NCI-H69 (cell line): ENCODE data around the gene SERP2.
"Not testable (repeated sequence)": the region's sequence is repeated elsewhere in the genome, so short reads cannot be mapped to it uniquely, and the experiment has no call there.

Experiments used
- DNase-seq: peaks from one replicate; lab custom pipeline; 2025; lab: John Stamatoyannopoulos, UW

Gene SERP2

DNA sequence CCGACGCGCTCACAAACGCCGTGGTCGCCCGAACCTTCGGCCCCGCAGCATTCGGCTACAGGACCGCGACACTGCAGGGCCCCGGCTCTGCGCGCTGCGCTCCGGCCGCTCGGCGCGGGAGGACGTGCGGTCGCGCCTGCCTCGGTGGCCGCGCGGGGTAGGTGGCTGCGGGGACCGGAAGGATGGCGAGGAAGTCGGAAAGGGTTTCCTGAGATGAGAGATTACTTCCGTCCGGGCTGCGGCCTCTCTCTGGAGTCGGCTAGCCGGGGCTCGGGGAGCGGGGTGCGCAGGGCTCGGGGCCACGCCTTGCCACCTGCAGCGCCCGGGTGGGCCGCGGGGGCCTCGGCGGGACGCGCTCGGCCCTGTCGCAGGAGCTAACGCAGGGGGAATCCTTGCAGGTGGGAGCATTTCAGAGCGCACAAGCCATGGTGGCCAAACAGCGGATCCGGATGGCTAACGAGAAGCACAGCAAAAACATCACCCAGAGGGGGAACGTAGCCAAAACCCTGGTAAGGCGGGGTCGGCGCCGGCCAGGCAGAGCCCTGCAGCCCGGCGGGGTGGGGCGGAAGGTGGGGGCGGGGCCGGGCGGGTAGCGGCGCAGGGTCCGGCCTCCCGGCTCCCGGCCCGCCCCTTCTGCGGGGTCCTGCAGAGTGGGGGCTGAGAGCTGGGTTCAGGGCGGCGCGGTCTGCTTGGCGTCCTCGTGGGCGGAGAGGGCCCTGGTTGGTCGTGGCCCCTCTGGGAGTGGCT lies at the start of gene SERP2:
TSS of gene SERP2 (plus strand) at position 224 of the 747 bp plus-strand sequence. CDS start at position 426, 202 bp downstream.
- DNase-seq = peak; percentile 73

DNA sequence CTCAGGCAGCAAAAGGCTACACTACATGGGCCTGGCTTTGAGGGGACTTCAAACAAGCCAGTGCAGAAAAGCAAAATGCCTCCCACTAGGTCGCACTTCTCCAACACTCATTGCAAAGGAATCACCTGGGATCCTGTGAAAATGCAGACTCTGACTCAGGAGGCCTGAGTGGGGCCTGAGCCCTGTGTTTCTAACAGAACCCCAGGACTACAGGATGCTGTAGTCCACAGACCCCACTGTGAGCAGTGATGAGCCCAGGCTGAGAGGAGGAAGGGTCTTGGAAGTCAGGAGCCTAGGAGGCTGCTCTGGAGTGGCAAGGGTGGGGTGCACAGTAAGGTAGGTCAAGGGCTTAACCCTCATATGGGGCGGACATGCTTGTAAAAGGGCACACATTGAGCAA lies 46.7 kb upstream of the SERP2 start:
- no peak for DNase-seq

DNA sequence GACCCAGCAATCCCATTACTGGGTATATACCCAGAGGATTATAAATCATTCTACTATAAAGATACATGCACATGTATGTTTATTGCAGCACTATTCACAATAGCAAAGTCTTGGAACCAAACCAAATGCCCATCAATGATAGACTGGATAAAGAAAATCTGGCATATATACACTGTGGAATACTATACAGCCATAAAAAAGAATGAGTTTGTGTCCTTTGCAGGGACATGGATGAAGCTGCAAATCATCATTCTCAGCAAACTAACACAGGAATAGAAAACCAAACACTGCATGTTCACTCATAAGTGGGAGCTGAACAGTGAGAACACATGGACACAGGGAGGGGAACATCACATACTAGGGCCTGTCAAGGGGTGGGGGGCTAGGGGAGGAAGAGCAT lies 44.6 kb upstream of the SERP2 start:
- DNase-seq = not testable (repeated sequence)

DNA sequence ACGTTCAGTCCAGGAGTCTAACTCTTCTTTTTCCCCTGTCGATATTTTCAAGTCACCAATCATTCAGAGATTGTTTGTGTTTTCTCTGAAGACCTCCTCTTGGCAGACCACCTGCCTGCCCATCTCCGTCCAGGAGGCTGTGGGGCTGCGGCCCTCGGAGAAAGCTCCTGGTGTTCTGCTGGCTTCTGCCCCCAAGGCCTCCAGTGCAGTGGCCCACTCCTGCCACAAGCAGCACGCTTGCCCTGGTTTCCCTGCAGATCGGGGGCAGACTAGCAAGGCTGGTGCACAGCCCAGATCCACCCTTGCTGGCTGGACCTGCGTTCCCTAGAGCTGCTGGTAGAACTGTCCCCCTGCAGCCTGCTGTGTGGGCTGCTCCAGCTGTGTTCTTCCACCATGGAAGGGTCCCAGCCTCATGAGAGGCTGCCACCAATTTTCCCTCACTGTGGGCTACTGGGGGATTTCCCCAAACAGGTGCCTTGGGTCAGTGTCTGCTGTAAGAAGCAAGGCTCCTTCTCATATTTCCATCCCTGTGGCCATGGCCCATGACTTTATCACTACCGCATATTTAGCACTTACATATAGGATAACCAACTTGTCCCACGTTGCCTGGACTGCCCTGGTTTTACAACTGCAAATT lies 43.6 kb upstream of the SERP2 start:
- DNase-seq = no peak

DNA sequence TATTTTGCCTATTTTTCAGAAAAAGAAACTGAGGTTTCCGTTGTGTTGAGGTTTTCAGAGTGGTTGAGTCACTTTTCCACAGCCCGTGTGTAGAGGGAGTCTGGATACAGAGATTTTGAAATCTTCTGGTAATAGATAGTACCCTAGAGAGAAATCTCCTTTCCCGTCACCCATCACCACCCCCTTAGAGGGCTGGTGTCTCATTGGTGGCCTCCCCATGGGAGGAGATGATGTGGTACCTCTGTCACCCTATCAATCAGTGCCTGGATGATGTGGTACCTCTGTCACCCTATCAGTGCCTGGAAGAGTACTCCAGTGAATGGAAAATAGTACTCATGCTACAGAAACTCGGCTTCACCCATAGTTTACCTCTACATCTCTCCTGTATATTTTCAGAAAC lies 42.2 kb upstream of the SERP2 start:
- DNase-seq = no peak

DNA sequence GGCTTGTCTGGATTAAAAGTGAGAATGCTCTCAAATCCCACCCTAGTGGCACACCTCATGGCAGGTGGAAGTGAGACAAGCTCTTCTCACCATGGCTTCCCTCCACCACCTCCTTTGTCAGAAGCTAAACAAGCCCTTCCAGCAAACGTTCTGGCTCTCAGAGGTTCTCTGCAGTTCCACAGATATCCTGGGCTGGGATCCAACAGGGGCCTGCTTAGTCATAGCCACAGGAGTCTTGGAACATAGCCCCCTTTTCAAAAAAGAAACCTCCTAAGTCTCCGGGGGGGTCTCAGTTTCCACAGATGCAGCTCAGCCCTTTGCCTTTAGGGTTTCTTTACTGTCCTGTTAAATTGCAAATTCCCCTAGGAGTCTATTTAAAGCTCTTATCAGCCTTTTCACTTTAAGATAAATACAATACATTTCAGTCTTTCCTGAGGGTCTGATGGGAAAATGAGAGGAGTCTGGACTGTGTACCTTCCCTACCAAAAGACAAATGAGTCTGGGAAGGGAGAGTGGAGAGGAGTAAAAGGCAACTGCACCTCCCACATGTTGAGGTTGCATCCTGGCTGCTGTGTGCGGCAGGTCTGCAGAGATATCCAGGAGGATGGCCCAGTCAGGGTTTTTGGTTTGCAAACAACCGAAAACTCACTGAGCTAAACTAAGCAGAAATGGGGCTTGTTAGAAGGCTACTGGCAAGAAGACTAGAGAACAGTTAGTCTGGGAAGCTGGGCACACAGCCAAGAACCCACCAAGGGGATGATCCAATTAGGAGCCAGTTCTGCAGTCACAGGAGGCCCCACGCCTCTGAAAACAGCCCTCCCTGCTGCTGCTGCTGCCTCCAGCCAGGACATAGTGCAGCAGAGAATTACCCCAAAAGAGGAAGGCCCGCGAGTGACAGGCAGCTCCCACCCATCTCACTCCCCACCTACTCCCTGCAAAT lies 41.4 kb upstream of the SERP2 start:
- DNase-seq = peak; percentile 77

DNA sequence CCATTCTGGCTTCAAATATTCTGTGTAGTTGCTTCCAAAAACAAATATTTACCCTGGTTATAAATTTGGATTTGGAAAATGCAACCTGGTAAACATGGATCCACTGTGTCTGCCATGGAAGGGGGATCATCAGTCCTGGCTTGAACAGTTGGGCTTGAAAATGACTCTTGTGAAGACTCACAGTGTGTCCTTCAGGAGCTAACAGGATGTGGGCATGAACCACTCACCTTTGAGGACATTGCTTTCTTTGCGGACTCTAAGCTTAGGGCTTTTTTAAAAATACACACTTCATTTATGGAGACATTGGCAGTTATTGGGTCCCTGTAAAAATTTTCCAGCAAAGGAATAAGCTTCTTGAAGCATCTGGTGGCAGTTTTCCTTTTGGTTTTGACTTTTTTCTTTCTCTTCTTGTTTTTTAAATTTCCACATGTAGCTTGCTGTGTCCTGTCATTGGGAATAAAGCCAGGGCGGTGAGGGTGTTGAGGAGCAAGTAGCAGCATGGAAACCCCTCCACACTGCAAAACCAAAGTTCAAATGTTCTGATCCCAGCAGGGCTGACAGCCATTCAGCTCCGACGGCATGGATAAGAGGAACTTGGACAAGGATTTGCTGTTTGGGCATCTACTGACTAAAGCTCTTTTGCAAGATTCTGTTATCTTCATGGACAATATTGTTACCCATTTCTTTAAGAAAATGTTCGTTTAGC lies 39.5 kb upstream of the SERP2 start:
- DNase-seq = no peak

DNA sequence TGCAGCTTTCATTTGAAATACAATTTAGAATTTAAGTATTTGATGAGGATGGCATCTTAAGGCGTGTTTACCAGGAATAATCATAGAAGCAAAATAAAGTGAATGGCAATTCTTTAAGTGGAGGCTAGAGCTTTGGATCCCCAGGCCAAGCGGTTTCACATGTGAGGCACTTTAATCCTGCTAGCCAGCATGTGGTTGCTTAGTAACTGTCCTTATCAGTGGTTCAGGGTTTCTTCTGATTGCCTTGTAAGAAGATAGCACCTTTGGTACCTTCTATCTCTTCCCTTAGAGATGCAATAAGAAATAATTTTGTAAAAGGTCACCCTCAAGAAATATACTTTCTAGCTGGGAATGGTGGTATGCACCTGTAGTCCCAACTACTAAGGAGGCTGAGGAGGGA lies 38.9 kb upstream of the SERP2 start:
- no peak for DNase-seq

DNA sequence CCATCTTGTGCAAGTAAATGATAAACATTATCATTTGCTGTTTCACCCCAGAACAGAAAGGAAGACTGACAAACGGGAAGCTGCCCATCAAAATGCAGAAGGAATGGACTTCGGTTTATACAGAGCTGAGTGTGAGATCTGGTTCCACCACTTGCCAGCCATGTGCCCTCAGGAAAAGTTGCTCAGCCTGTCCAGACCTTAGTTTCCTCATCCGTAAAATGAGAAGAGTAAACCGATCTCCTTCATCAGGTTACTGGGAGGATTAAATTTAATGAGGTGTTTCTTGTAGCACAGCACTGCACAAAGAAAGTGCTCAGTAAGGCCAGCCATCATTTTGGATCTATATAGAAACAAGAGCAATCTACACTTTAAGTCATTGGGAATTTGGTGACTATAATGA lies 36.7 kb upstream of the SERP2 start:
- no peak for DNase-seq

DNA sequence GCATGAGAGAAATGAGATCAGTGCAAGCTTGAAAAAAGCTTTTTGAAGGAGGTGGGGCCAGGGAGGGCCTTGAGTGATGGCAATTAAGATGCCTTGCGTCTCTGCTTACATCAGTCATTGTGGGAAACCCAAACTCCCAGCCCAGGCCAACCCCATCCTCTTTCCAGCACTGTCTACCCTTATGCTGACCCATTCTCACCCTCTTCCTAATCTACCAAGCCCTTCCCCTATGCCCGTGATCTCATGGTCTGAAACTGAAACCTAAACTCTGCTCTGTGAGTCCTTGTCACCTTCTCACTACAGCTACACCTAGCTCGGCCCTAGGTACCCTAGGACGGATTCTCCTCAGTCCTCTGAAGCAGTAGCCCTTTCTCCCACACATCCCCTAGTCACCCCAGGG lies 36.0 kb upstream of the SERP2 start:
- DNase-seq = no peak

DNA sequence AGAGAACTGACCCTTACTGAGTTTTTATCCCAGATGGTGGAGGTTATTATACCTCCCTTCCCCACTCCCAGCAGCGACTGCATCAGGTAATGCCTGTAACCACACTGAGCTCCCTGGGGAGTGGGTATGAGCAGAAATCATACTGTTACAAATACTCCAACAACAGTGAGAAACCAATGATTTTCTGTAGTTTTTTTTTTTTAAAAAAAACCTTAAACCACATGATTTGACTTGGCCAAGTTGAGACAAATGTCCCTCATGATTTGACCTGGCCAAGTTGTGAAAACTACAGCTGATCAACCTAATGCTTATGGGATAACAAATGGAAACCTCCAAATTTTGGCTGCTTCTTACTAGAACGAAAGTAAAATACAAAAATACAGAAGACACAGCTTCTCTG lies 33.1 kb upstream of the SERP2 start:
- DNase-seq = peak; percentile 69

DNA sequence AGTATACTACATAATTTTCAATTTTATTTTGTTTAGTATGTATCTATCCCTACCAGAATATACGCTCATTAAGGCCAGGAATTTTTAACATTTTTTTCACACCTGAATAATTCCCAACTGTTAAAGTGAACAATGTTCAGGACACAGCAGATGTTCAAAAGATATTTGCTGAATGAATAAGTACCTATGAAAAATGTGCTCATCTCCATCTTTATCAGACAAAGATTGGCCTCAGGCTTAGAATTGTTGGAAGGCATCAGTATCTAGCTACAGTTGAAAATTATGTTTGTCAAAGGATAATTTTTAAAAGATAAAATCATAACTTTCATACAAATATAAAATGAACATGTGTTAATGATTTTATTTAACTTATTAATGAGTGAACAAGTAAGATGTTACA lies 30.9 kb upstream of the SERP2 start:
- no peak for DNase-seq

DNA sequence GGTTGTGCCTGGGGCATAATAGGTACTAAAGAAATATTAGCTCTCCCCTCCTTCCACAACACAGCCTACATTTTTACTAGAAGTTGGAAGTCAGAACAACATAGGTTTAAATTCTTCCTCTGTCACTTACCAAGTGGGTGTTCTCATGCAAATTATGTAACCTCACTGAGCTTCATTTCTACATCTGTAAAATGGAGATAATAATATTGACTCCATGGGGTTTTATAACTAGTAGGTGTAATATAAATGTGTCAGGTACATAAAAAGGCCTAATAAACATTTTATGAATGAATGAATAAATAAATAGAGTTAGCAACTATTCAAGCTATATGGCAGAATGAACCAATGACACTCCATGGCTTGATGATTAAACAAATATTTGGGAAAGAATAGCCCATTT lies 27.1 kb upstream of the SERP2 start:
- no peak for DNase-seq

DNA sequence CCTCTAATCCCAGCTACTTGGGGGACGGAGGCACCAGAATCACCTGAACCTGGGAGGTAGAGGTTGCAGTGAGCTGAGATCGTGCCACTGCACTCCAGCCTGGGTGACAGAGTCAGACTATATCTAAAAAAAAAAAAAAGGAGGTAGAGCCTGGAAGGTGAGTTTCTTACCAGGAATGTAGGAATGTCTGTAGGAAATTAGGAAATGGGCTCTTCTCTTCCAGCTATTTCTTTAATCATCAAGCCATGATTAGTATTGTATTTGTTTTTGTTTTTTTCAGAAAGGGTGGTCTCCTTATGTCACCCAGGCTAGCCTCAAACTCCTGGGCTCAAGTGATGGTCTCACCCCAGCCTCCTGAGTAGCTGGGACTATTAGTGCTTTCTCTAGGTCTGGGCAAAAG lies 26.3 kb upstream of the SERP2 start:
- no peak for DNase-seq

DNA sequence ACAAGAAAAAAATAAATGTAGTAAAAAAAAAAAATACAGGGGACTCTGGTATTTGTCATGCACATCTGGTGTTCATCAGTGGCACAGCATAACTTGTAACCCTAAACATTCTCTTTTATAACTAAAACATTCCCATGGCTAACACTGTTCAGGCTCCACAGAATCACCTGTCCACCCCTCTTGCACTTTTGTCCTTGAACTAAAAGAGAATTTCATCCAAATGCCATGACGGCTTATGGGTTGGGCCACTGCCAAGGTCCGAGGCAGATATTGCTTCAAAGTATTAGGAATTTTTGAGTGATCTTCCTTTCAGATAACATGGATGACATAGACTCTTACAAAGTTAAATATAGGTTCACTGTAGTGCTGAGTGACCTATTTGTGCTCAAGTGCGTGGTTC lies 25.7 kb upstream of the SERP2 start:
- no peak for DNase-seq

DNA sequence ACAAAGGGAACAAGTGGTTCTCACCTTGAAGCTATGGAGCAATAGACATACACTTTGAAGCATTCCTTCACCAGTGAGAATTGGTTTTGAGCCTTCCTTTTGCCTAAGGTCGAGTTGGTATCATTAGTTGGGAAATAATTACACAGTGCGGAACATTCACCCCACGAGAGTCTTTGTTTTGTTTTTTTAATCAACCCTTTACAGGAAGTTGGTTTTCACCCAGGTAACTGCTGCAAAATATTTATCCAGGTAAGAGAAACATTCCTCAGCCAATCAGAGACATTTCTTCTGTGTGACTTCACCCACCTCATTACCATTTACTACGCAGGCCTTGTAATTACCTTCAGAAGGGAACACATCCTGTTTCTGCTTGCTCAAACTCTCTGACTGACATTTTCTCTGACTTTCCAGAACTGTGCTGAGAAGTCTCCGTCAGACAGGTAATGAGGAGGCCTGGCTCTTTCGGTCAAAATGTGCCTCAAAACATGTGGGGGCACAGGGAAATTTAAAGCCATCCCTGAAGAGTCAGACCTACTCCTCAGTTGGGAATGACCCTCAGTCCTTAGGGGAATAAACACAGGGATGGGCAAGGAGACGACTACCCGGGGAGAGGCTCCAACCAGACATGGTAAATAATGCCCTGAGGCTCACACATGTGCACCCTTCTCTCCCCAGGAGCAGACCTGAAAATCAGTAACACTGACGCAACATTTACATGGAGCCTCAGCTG lies 22.7 kb upstream of the SERP2 start:
- DNase-seq = peak; percentile 91

DNA sequence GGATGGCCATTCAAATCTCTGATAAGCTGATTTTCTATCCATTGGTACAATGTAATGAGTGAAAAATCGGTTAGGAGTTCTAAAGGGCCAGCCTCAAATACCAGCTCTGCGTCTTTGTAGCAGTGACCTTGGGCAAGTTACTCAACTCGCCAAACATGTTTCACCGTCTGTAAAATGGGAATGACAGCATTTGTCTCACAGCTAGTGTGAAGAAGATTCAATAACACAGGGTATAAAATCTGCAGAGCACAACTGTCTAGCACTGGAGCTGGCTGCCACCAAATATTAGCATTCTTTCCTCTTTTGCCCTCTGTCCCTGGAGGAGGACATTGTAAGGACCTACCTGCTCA lies 22.1 kb upstream of the SERP2 start:
- DNase-seq = peak; percentile 35

DNA sequence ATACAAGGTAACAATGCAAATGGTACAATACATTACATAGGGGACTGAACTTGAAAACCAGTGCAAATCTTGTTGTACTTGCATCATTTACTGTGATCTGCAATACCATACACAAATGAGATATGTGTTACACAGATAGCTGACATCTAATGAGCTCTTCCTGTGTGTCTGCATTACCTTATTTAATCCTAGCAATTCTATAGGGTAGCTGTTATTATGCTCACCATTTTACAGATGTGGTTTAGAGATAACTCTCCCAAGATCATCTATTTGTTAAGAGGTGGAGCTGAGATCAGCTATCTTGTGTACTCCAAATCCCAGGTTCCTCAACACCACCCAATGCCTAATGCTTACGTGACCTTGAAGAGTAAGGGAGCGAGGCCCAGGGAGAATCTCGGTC lies 21.4 kb upstream of the SERP2 start:
- no peak for DNase-seq

DNA sequence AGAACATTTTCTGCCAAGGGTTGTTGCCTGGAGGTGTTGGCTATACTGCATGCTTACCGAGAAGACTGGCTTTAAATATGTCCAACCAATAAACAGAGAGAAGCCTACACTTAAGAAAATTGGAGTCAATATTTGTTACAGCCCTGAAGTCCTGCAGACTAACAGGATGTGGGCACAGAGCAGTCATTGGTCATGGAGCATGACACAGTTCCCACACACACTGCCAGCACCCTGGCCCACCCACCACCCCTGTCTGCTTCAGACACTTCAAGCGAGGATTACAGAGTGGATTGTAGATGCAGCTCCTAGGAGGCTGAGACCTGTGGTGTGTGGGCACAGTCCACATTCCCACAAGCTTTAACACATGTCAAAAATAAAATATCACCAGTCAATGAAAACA lies 21.0 kb upstream of the SERP2 start:
- DNase-seq = peak; percentile 58

DNA sequence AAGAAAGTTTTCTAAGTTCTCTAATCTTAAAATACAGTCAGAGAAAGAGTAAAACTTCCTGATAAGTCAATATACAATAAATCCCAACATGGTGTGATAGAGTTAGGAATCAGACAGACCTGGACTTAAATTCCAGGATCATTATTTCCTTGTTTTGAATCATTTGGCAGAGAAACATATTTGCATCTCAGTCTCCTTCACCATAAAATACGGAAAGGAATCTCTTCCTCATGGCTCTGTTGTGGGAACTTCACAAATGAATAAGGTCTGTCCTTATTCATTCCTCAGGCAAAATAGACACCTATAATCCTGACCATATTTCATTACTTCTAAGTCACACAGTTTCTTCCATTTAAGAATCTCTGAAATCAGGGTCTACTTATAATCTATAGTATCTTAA lies 19.3 kb upstream of the SERP2 start:
- DNase-seq = no peak

DNA sequence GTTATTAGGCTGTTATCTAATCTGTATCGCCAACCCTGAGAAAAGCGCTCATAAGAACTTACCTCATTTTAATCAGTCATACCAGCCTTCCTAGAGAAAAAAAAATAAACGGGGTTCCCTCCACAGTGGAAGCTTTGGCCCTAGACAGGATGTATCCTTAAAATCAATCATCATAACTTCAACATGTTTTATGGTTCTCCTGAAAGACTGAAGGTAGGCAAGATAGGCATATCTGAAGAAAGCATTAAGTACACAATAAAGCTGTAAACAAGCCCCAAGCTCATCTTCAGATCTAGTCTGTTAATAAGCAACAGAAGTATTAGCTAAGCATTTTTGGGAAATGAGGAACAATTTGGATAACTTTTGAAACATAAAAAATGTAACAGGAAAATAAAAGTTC lies 18.7 kb upstream of the SERP2 start:
- DNase-seq = no peak

DNA sequence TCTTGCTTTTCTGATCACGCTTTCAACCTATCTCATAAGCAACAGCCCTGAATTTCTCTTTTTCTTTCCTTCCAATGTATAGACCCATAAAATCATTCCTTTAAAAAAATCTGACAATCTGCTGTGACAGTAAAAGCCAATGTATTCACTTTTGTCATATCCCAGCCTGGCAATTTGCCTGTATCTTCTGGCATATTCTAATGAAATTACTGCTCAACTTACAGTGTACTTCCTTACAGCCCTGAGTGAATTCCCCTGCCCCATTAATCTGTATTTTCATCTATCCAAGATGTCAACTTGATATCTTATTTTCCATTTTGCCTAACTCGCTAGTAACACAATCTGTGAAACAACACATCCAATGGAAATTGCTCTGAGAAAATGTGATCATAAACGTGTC lies 18.0 kb upstream of the SERP2 start:
- no peak for DNase-seq
